MM.1S (cell line): ENCODE results near the gene FRY.

Source experiments
- DNase-seq: peaks from one replicate; pipeline ENCODE4 v3.0.0-alpha.2; 2015
- H2AFZ ChIP-seq: fragments of 300-600 bp; sonication (generic); 2 replicates; pipeline ENCODE4 v1.6.0; 2016; ENCODE audit warnings: antibody characterized with exemption, low read length
- H3F3A ChIP-seq: fragments of 300-600 bp; sonication (generic); 2 replicates; pipeline ENCODE4 v1.6.1; 2016; ENCODE audit warnings: mild to moderate bottlenecking, antibody characterized with exemption, low read length, moderate library complexity, mixed read lengths; ENCODE audit not compliant: insufficient read depth
- H3K27ac ChIP-seq: fragments of 300-600 bp; sonication (generic); 2 replicates; pipeline ENCODE4 v1.5.1; 2016; ENCODE audit warnings: mild to moderate bottlenecking, low read length
- H3K27me3 ChIP-seq: fragments of 300-600 bp; sonication (generic); replicated peaks from 2 replicates; pipeline ENCODE4 v1.6.0; 2016; ENCODE audit warnings: low read length; ENCODE audit not compliant: insufficient read depth
- H3K36me3 ChIP-seq: fragments of 300-600 bp; sonication (generic); replicated peaks from 2 replicates; pipeline ENCODE4 v1.6.1; 2016; ENCODE audit warnings: mild to moderate bottlenecking, low read length, mixed read lengths; ENCODE audit not compliant: insufficient read depth
- H3K4me1 ChIP-seq: fragments of 300-600 bp; sonication (generic); 2 replicates; pipeline ENCODE4 v1.6.1; 2016; ENCODE audit warnings: low read length, mixed read lengths
- H3K4me2 ChIP-seq: fragments of 300-600 bp; sonication (generic); 2 replicates; pipeline ENCODE4 v1.6.0; 2016; ENCODE audit warnings: low read depth, low read length
- H3K4me3 ChIP-seq: fragments of 300-600 bp; sonication (generic); 2 replicates; pipeline ENCODE4 v1.5.1; 2016; ENCODE audit warnings: low read length, mixed read lengths
- H3K79me2 ChIP-seq: fragments of 300-600 bp; sonication (generic); 2 replicates; pipeline ENCODE4 v1.6.1; 2016; ENCODE audit warnings: mixed run types, low read length, mixed read lengths
- H3K9ac ChIP-seq: fragments of 300-600 bp; sonication (generic); 2 replicates; pipeline ENCODE4 v1.6.1; 2016; ENCODE audit warnings: low read length, mixed read lengths
- H3K9me2 ChIP-seq: fragments of 300-600 bp; sonication (generic); replicated peaks from 2 replicates; pipeline ENCODE4 v1.6.1; 2016; ENCODE audit warnings: mild to moderate bottlenecking, low read length, mixed read lengths; ENCODE audit not compliant: insufficient read depth
- H3K9me3 ChIP-seq: fragments of 300-600 bp; sonication (generic); replicated peaks from 2 replicates; pipeline ENCODE4 v1.6.1; 2016; ENCODE audit warnings: mild to moderate bottlenecking, low read length, mixed read lengths; ENCODE audit not compliant: insufficient read depth
- H4K20me1 ChIP-seq: fragments of 300-600 bp; sonication (generic); 2 replicates; pipeline ENCODE4 v1.6.1; 2016; ENCODE audit warnings: mild to moderate bottlenecking, low read length, moderate library complexity, mixed read lengths; ENCODE audit not compliant: insufficient read depth
- CTCF ChIP-seq: fragments of 300-600 bp; sonication (generic); IDR thresholded peaks from 2 replicates; pipeline ENCODE4 v1.5.1; 2016; ENCODE audit warnings: antibody characterized with exemption, low read length, mixed read lengths
- EZH2 ChIP-seq: fragments of 300-600 bp; sonication (generic); optimal IDR thresholded peaks from 2 replicates; pipeline ENCODE3; 2017; ENCODE audit warnings: low read depth, mild to moderate bottlenecking, antibody characterized with exemption, low read length, mixed read lengths
- EZH2phosphoT487 ChIP-seq: fragments of 300-600 bp; sonication (generic); IDR thresholded peaks from 2 replicates; pipeline ENCODE4 v1.6.1; 2018; ENCODE audit warnings: antibody characterized with exemption, low read length

The FRY gene

GRCh38 chr13:32040052-32040642 is 8.6 kb downstream of the FRY start:
- Histone ChIP-seq H3K27me3 (no peaks in the 10 kb centered on the region), H3K9ac (no peak overlapping the region), H3F3A (no peaks in the 10 kb centered on the region), H3K9me3 (no peaks in the 10 kb centered on the region), H3K27ac (no peak overlapping the region), H4K20me1 (no peaks in the 10 kb centered on the region), H3K4me3 (no peak overlapping the region), H3K36me3 (no peaks in the 10 kb centered on the region), H2AFZ (no peak overlapping the region), H3K4me1 (no peaks in the 10 kb centered on the region), H3K4me2 (no peak overlapping the region), H3K79me2 (no peaks in the 10 kb centered on the region), H3K9me2 (no peaks in the 10 kb centered on the region)
- no peak for DNase-seq
- TF ChIP-seq EZH2, result no peak
- no peak for TF ChIP-seq CTCF
- no peak for TF ChIP-seq EZH2phosphoT487

GRCh38 chr13:32040689-32041088 is 9.1 kb downstream of the FRY start:
- Histone ChIP-seq H4K20me1 (no peaks in the 10 kb centered on the region), H3K9me2 (no peaks in the 10 kb centered on the region), H3K4me3 (no peak overlapping the region), H3K79me2 (no peaks in the 10 kb centered on the region), H3K9ac (no peak overlapping the region), H3K27me3 (no peaks in the 10 kb centered on the region), H3K36me3 (no peaks in the 10 kb centered on the region), H3K4me1 (no peaks in the 10 kb centered on the region), H3K4me2 (no peak overlapping the region), H3F3A (no peaks in the 10 kb centered on the region), H2AFZ (no peak overlapping the region), H3K9me3 (no peaks in the 10 kb centered on the region), H3K27ac (no peak overlapping the region)
- TF ChIP-seq EZH2, result no peak
- no peak for TF ChIP-seq EZH2phosphoT487
- TF ChIP-seq CTCF, result no peak
- no peak for DNase-seq

DNA sequence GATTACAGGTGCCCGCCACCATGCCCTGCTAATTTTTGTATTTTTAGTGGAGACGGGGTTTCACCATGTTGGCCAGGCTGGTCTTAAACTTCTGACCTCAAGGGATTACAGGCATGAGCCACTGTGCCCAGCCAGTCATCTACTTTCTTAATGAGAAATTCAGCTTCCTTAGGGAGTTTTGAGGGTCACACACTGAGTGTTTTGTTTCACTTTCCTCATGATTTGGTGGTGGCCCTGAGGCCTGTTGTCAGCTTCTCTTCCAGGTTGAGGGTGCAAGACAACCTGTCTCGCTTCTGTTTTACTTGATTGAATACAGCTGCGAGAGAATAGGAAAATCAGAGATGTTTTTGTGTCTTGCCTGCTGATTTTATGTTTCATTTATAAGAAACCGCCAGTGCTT is 9.9 kb downstream of the FRY start:
- Histone ChIP-seq H3K4me2 (no peak overlapping the region), H3K9ac (no peak overlapping the region), H3K4me3 (no peak overlapping the region), H3K27ac (no peak overlapping the region), H3K4me1 (no peaks in the 10 kb centered on the region), H3K79me2 (no peaks in the 10 kb centered on the region), H4K20me1 (no peaks in the 10 kb centered on the region), H3K36me3 (no peaks in the 10 kb centered on the region), H3F3A (no peaks in the 10 kb centered on the region), H3K27me3 (no peaks in the 10 kb centered on the region), H3K9me2 (no peaks in the 10 kb centered on the region), H2AFZ (no peak overlapping the region), H3K9me3 (no peaks in the 10 kb centered on the region)
- TF ChIP-seq CTCF, result no peak
- TF ChIP-seq EZH2, result no peak
- no peak for DNase-seq
